Measurements from ENCODE around the gene KCMF1. TPM values are rescaled to one million over a fixed set of nuclear protein-coding genes. Genes with fewer than 3 reads are reported as not detected.

The KCMF1 gene
- total and polyA plus RNA-seq, 9 of the 15 experiments (the other 6 are each of a cell fraction or from before 2014, with no cell fraction given) = 6.8 to 88.2 (median 46.5) TPM

DNA sequence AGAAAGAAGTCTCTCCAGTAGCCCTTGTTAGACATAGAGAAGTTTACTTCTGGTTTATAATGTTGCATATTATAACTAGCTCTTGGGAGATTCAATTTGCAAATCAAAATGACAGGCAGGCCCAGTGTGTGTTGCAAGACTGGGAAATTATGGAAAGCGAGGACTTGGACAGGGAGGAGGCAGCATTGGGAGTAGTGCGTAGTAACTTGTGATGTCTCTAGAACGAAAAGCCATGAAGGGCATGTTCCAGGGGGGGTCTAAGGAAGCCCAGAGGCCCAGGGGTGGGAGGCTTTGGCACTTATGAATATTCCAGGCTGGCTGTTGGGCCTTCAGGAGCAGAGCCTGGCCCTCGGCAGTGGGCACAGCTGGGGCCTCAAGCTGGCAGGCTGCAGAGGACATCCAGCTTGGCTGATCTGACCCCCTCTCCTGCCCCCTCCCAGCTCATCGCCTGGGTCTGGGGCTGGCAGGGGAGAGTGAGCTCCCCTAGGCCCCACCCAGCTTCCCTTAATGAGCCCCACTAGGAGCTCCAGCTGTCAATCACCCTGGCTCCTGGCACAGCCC is 107.0 kb downstream of the KCMF1 start:
- POLR2A ChIA-PET = no interaction called here
- intact Hi-C loops (cut with micrococcal nuclease) (no loop called here), in situ Hi-C loops (cut with MboI) (no loop called here)
- Histone ChIP-seq H4K20me1 (replicated peaks; ENCODE audit: control insufficient read depth, insufficient read depth, low read length) (no peaks in the 10 kb centered on the region), H3K27ac (ENCODE audit: extremely low read depth, low read depth, low read length) (no peak overlapping the region), H3K9me1 (ENCODE audit: control insufficient read depth, insufficient read depth, low read length) (no peaks in the 10 kb centered on the region), H3K9ac (ENCODE audit: insufficient read depth in 1 of 2, low read depth in 2 of 2, low read length in 2 of 2) (no peak overlapping the region), H3K4me1 (replicated peaks in 1 of 2; ENCODE audit: control insufficient read depth in 2 of 2, insufficient read depth in 2 of 2, low read length in 2 of 2) (no peaks in the 10 kb centered on the region), H3K36me3 (ENCODE audit: control insufficient read depth, insufficient read depth, low read length) (no peaks in the 10 kb centered on the region), H2AFZ (ENCODE audit: low read depth, low read length) (no peak overlapping the region), H3K9me3 (replicated peaks; ENCODE audit: control insufficient read depth, insufficient read depth, low read depth, low read length) (no peaks in the 10 kb centered on the region), H3K4me3 (no peak overlapping the region), H3K4me2 (ENCODE audit: insufficient read depth, low read length) (no peak overlapping the region), H3K27me3 (ENCODE audit: control insufficient read depth in 2 of 2, insufficient read depth in 2 of 2, low read length in 2 of 2) (peaks cover 23 to 32% of the 10 kb centered on the region in 2 experiments; a peak in 4 of 5 replicates), H3K79me2 (ENCODE audit: control insufficient read depth, insufficient read depth, low read length) (no peaks in the 10 kb centered on the region)
- FAIRE-seq = no peak
- WGBS (ENCODE audit: insufficient coverage, low coverage, missing lambda C conversion rate) = 4% methylated on average over 5 of the region's 5 CpGs
- no TSS peak for BruUV-seq (replicated peaks)
- no peak for DNase-seq (ENCODE audit: extremely low read depth in 1 of 4, low spot score in 3 of 4)
- no peak for ATAC-seq
- CTCF ChIA-PET (ENCODE audit: low intra/inter-chr PET ratio) = no interaction called here
- TF ChIP-seq, protein P1, sequence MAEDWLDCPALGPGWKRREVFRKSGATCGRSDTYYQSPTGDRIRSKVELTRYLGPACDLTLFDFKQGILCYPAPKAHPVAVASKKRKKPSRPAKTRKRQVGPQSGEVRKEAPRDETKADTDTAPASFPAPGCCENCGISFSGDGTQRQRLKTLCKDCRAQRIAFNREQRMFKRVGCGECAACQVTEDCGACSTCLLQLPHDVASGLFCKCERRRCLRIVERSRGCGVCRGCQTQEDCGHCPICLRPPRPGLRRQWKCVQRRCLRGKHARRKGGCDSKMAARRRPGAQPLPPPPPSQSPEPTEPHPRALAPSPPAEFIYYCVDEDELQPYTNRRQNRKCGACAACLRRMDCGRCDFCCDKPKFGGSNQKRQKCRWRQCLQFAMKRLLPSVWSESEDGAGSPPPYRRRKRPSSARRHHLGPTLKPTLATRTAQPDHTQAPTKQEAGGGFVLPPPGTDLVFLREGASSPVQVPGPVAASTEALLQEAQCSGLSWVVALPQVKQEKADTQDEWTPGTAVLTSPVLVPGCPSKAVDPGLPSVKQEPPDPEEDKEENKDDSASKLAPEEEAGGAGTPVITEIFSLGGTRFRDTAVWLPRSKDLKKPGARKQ (CRISPR knock-in tag; IDR thresholded peaks at IDR 0.05) = no peak
- TF ChIP-seq POLR2A (conservative IDR thresholded peaks at IDR 0.05) = no peak
- no peak for TF ChIP-seq NCOA4 (IDR thresholded peaks at IDR 0.05; ENCODE audit: partially characterized antibody)
- no peak for TF ChIP-seq CREBBP (IDR thresholded peaks at IDR 0.05; ENCODE audit: low read depth, low read length)
- TF ChIP-seq BRD9 (IDR thresholded peaks at IDR 0.05; ENCODE audit: low read depth, partially characterized antibody) = no peak
- TF ChIP-seq, protein P2, sequence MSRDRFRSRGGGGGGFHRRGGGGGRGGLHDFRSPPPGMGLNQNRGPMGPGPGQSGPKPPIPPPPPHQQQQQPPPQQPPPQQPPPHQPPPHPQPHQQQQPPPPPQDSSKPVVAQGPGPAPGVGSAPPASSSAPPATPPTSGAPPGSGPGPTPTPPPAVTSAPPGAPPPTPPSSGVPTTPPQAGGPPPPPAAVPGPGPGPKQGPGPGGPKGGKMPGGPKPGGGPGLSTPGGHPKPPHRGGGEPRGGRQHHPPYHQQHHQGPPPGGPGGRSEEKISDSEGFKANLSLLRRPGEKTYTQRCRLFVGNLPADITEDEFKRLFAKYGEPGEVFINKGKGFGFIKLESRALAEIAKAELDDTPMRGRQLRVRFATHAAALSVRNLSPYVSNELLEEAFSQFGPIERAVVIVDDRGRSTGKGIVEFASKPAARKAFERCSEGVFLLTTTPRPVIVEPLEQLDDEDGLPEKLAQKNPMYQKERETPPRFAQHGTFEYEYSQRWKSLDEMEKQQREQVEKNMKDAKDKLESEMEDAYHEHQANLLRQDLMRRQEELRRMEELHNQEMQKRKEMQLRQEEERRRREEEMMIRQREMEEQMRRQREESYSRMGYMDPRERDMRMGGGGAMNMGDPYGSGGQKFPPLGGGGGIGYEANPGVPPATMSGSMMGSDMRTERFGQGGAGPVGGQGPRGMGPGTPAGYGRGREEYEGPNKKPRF (IDR thresholded peaks at IDR 0.05; ENCODE audit: low read depth, low read length) = no peak
- no peak for TF ChIP-seq ATF7 (IDR thresholded peaks at IDR 0.05)

All from K562 (cell line).